GM10248 (cell line): ENCODE results near the gene DAZAP1.

Experiments used
- CTCF ChIA-PET: fragments of 300-600 bp; sonication (Branson Sonifier 250); formaldehyde crosslinking; extraction: SDS; loops from one replicate; lab custom pipeline; 2021; ENCODE audit warnings: antibody characterized with exemption; lab: Yijun Ruan, JAX
- POLR2A ChIA-PET: fragments of 350-650 bp; sonication (Branson Sonifier 250); formaldehyde crosslinking; extraction: SDS; loops from one replicate; lab custom pipeline; 2020; ENCODE audit warnings: antibody characterized with exemption; lab: Yijun Ruan, JAX
- DNase-seq: peaks from one replicate; pipeline ENCODE4 v3.0.0; 2012; ENCODE audit errors: extremely low spot score
- CTCF ChIP-seq: IDR thresholded peaks from 2 replicates; pipeline ENCODE4 v1.5.1; 2012; ENCODE audit warnings: mild to moderate bottlenecking, low read depth; ENCODE audit errors: extremely low read depth, missing control alignments, control extremely low read depth

The DAZAP1 gene

DNA sequence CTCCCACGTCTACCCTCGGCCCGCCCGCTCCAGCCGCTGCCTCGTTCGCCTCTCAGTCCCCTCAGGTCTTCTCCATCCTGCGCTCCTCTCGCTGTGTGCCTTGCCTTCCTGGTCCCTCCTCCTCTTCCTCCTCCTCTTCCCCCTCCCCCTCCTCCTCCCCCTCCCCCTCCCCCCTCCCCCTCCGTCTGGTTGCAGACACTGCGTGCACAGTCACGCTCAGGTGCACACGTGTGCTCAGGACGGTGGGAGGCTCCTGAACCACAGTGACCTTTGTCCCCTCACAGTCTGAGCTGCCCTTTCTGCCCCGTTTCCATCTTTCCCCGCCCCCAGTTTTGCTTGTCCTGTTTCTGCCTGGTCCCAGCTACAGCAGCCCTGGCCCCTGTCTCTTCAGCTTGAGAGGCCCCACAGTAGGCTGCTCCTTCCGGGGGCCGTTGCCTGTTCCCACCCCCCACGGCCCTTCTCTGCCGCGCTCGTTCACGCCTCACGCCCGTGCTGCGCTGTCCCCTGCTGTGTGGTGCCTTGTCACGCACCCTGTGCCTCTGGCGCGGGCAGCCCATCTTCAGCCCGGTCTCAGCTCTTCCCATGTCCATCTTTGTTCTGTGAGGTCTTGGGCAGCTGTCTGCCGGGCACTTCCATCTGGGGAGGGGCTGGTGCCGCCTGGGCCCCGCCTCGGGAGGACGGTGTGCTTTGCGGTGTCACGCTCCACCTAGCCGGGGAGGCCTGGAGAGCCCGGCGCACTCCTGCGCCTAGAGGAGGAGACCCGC is 17.0 kb downstream of the DAZAP1 start:
- POLR2A ChIA-PET = no interaction called here
- no peak for DNase-seq
- no peak for TF ChIP-seq CTCF
- CTCF ChIA-PET = no interaction called here

DNA sequence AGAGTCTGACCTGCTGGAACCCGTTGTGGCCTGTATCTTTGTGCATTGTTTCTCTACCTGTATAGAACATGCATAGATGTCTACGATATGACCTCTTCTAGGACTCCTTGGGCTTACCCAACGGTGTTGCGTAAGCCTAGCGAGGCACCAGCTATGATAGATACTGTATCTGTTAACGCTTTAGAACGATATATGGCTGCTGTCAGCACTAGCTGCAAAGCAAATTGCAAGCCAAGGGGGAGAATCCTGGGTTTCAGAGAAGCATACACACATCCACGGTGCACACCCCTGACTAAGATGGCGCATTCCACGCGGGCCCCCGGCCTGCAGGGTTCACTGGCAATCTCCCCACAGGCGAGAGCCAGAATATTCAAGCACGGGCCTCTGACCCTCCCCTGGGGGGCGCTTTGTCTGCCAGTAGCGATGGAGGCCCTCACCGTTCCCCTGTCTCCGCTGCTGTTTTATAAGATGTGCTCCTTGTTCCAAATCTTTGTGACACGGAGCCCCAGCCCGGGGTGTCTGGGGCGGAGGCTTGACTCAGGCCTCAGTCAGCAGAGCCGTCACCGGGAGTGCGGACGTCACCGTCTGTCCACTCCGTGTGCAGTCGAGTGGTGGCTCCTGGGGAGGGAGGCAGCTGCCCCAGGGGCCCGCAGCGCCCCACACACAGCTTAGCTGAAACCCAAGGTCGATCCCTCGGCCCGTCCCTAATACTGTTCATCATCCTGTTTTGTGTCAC is 17.9 kb downstream of the DAZAP1 start:
- DNase-seq = no peak
- ChIA-PET CTCF (no interaction called here), POLR2A (no interaction called here)
- no peak for TF ChIP-seq CTCF

DNA sequence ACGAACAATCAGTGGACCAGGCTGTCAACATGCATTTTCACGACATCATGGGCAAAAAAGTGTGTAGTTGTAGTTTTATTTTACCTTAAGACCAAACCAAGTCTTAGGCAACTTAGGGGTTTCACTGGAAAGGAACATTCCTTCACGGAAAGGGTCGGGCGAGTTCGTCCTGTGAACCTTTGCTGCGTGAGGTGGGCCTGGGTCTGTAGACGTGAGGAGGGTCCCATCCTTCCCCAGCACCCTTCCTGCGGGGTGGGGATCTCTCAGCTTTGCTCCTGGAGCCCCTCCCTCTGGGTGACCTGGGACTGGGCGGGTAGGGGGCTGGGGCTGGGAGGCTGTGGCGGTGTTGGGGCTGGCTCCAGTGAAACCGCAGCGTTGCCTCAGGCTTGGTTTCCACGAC is 18.5 kb downstream of the DAZAP1 start:
- POLR2A ChIA-PET = no interaction called here
- TF ChIP-seq CTCF = no peak
- CTCF ChIA-PET = interaction anchor here (1.3 kb wide), 1 partner anchor 12 kb away, joined by 3 read pairs; the partner anchor contains the start of gene RPS15
- DNase-seq = no peak

DNA sequence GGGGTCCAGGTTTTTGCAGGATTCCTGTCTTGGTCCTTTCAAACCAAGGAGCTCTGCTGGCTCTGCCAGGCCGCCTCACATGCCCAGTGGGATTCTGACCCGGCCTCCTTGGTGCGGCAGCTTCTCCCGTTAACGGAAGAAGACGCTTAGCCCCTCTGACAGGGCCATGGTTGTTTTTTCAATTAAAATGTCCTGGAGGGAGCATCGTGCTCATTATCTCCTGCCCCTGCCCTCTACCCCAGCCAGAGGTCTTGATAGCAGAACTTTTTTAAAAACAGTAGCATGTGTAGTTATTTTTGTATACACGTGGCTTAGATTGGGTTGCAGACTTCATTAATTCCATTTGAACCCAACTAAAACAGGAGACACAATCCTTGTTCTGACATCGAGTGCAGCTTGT is 19.4 kb downstream of the DAZAP1 start:
- ChIA-PET CTCF (interaction anchor here (0.7 to 1.3 kb wide), 3 partner anchors 11 to 399 kb away, joined by 3 read pairs; partner anchors contain the start of gene RPS15), POLR2A (no interaction called here)
- no peak for DNase-seq
- no peak for TF ChIP-seq CTCF

DNA sequence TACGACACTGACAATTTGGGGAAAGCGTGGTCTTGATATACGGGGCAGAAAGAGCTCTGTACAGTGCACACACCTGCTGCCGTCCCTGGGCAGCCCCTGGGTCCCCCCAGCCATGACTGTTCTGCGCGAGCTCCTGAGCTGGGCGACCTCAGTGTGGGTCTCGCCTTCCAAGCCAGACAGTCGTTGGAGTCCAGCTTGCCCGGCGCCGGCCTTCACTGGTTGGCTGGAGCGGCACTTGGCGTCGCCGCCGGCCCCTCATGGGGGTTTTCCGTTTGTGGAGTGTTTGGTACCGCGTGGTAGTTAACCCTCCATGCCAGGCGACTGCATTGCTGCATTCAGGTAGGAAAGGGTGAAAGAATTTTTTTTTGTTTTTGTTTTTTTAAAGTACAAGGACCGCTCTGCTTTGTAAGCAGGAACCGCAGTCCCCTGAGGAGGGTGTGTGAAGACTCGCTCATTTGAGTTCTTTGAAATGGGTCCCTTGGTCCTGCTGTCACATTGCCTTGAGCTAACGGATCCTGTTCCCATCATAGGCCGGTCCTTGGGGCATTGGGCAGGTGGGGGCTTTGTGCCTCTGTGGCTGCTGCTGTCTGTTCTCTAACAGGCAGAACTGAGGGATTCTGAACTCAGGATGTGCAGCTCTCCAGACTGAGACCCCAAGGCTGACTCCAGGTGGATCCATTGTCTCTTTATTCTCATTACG is 20.0 kb downstream of the DAZAP1 start:
- TF ChIP-seq CTCF = no peak
- CTCF ChIA-PET = interaction anchor here (1.2 to 1.3 kb wide), 2 partner anchors 11 to 399 kb away, joined by 3 read pairs; partner anchors contain the start of gene RPS15
- DNase-seq = no peak
- POLR2A ChIA-PET = no interaction called here

DNA sequence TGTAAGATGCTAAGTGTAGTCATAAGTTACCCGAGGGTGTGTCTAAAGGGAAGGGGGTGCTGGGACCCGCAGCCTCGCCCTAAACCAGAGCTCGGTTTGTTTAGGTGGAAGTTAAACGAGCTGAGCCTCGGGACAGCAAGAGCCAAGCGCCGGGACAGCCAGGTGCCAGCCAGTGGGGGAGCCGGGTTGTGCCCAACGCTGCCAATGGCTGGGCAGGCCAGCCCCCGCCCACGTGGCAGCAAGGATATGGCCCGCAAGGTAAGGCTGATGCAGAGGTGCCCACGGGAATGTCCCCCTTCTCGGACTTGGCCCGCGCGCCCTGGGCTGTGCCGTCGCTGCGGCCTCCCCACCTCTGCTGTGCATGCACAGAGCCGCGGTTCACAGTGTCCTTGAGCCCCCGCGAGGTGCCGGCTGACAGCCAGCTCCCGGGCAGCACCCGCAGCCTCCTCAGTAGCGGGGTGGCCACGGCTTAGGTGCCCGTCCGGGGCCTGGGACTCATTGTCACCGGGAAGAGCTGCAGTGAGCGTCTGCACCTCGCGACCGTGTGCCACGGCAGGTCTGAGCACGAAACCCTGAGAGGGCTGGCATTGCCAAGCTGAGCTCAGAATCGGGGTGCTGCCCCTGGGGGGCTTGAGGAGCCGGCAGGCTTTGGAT is 21.5 kb downstream of the DAZAP1 start:
- no peak for DNase-seq
- TF ChIP-seq CTCF = no peak
- POLR2A ChIA-PET = no interaction called here
- CTCF ChIA-PET = interaction anchor here (1.1 kb wide), 1 partner anchor 9 kb away, joined by 4 read pairs; no protein-coding TSS in a partner anchor
